HG03095 (cell line): ENCODE measurements around the gene C10orf95.
"Not testable (repeated sequence)": the region's sequence is repeated elsewhere in the genome, so short reads cannot be mapped to it uniquely, and the experiment has no call there.

Source experiments
- ATAC-seq: cut with Tn5 transposase; IDR thresholded peaks from one replicate; pipeline ENCODE4 v1.9.1; 2021; ENCODE audit warnings: moderate library complexity; ENCODE audit not compliant: unreplicated experiment

Gene C10orf95, protein sequence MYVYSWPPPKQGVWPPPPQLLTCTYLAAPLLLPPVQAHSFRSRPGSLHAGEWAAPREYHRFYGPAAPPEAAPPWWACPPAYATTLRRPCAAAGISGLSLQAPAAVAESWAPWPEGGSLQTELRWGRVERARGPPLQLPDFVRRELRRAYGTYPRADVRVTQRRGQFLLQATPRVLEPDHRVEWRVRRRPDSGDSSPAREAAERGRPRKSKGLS

DNA sequence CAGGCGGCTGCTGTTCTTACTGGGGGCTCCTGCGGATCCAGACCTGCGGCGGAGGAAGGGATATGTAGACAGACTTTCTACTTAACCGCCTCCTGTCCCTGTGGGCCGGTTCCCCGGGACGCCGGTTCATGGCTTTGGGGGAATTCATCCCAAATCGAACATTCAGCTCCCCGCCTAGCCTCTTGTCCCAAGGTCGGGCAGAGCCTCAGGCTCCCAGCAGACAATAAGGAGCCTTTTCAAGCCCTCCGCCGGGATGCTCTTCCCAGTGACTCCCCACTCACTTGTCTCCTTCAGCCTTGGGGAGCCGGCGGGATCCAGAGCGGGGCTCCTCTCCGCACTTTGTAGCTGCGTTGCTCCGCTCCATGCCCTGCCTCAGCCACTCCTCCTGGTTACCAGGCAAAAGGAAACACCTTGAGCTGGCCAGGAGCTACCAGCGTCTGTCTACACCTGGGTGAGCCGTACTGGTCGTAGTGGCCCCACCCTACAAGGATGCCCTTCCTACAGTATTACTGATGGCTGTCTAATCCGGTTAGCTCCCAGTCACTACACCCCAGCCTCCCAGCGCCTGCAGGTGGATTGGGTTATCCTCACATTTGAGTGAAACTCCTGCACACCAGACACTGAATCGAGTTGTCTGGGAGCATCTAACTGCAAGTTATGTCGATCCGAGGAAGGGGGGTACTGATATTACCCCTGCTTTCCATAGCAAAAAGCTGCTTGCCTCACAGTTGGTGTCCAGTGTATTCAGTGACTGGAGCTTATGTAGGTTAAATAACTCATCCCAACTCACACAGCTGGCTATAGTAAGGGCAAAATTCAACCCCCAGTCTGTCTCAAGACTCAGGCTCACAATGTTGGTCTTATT is at the start of gene C10orf95:
Gene C10orf95 (minus strand): TSS at position 439 of the 865 bp plus-strand sequence. CDS start 450 bp downstream, outside the sequence.
- ATAC-seq: no peak

DNA sequence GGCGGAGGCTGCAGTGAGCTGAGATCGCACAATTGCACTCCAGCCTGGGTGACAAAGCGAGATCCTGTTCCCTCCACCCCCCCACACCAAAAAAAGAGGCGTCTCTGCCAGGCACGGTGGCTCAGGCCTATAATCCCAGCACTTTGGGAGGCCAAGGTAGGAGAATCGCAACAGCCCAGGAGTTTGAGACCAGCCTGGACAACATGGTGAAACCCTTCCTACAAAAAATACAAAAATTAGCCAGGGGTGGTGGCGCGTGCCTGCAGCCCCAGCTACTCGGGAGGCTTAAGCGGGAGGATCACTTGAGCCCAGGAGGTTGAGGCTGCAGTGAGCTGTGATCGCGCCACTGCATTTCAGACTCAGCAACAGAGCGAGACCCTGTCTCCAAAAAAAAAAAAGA is 49.3 kb upstream of the C10orf95 start:
- not testable (repeated sequence) for ATAC-seq

- no peak for ATAC-seq
These were observed 48.0 kb upstream of the C10orf95 start for GRCh38 chr10:102499356-102499755.

- no peak for ATAC-seq
These were observed 46.2 kb upstream of the C10orf95 start for GRCh38 chr10:102497545-102497944.

DNA sequence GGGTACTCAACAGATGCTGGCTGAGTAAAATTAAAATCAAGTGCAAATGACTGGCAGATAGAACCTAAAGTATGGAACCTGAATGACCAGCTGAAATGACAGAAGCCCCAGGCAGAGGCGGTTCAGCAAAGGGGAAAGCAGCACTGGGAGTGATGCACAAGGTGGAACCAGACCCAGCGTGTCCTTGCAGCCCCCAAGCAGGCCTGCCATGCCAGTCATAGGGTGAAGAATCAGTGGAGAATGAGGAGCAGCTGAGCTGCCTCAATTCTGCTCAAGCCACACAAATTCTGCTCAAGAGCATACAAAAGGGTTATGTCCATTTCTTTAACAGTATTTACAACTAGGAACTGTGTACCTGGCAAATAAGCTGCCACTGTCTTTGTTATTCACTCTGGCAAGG is 42.4 kb upstream of the C10orf95 start:
- no peak for ATAC-seq

DNA sequence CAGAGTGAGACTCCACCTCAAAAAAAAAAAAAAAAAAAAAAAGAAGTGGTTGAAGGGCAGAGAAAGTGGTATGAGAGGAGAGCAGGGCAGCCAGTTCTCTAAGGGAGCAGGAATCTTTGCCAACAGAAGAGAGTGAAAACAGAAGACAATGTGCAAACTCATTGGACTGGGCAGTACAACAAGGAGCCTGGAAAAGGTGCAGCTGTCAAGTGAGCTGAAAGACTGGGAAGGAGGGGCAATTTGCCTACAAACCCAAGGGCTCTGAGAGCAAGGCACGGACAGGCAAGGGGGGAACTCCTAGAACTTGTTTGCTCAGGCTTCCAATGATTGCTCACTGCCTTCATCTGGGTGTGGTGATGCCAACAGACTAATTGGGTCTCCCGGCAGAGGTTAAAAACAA is 41.6 kb upstream of the C10orf95 start:
- no peak for ATAC-seq

DNA sequence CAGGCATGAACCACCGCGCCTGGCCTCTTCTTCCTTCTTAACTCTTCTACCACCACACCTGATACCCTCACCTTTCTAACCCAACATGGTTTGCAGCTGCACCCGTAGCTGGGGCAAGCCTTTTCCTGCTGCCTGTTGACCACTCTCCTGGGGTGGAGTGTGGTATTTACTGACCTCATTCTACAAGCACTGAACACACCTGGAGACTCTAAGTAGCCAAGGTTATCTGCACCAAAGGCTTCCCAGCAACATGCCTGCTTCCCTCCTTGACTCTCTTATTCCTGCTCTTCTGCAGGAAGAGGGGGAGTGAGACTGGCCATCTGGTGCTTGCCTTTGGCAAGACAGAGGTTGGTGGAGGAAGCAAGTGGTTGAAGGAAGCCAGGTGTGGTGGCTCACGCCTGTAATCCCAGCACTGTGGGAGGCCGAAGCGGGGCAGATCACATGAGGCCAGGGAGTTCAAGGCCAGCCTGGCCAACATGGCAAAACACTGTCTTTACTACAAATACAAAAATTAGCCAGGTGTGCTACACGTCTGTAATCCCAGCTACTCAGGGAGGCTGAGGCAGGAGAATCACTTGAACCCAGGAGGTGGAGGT is 41.1 kb upstream of the C10orf95 start:
- no peak for ATAC-seq

DNA sequence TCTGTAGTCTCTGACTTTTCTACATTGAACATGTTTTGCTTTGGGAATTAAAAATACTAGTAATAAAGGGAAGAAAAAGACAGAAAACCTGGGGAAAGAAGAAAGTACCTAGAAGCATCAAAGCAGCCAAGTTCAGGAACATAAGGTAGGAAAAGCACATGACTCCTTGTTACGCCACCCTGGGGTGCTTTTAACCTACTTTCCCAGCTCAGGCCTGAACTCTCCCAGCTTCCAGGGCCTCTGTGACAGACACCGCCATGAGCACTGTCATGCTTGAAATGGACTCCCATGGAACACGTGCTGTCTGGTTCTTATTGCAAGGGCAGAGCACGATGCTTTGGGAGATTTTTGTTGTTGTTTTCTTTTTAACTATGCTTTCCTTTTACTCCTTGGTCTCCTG is 39.8 kb upstream of the C10orf95 start:
- no peak for ATAC-seq

- ATAC-seq: no peak
These were observed 33.9 kb upstream of the C10orf95 start for GRCh38 chr10:102485093-102485784.

DNA sequence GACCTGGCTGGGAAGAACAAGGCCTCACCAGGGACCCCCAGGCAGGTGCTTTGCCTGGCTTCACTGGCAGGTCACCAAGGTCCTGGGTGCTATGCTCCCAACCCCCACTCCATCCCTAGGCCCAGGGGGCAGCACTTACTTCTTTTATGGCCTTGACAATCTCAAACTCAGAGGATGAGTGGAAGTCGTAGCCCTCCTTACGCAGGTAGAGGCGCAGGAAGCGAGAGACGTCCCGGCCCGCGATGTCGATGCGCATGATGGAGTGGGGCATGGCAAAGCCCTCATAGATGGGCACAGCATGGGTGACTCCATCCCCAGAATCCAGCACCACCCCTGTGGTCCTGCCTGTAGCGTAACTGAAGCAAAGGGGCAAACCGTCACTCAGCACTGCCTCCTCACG is 32.7 kb upstream of the C10orf95 start:
- ATAC-seq: no peak

DNA sequence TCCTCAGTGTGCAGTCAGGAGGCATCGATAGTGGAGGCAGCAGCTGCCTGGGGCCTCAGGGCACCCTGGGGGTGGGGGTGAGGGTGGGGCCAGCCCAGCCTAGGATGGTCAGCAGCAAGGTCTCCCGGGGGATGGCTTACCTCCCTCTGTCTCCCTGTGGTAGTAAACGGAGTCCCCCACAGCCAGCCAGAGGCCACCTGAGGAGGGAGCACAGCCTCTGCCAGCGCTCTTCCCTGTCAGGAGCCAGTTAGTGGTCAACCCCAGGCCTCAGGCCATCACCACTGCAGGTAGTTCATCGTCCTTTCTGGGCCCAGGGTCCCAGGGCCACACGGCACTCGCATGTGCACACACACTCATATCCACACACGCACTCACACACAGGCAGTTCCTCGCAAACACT is 29.1 kb upstream of the C10orf95 start:
- ATAC-seq: no peak

DNA sequence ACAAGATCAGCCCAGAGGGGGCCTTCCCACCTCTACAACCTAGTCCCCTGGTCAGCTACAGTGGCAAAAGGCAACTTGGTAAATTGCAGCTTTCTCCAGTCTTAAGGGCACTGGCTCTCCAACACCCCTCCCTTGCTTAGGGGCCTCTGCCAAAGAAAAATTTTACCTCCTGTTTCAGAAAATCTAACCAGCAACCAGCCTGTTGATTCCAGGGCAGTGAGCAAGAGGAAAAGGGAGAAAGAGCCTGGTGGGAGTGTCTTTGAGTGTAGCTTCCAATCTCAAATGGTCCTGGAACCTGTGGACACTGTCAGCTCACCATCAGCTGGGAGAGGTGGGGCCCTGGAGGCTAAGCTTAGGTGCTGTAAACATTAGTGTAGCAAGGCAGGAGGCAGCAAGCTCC is 28.3 kb upstream of the C10orf95 start:
- ATAC-seq: no peak

- ATAC-seq: no peak
These were observed 25.3 kb upstream of the C10orf95 start for GRCh38 chr10:102476466-102477141.

- no peak for ATAC-seq
These were observed 24.2 kb upstream of the C10orf95 start for GRCh38 chr10:102475451-102476040.

DNA sequence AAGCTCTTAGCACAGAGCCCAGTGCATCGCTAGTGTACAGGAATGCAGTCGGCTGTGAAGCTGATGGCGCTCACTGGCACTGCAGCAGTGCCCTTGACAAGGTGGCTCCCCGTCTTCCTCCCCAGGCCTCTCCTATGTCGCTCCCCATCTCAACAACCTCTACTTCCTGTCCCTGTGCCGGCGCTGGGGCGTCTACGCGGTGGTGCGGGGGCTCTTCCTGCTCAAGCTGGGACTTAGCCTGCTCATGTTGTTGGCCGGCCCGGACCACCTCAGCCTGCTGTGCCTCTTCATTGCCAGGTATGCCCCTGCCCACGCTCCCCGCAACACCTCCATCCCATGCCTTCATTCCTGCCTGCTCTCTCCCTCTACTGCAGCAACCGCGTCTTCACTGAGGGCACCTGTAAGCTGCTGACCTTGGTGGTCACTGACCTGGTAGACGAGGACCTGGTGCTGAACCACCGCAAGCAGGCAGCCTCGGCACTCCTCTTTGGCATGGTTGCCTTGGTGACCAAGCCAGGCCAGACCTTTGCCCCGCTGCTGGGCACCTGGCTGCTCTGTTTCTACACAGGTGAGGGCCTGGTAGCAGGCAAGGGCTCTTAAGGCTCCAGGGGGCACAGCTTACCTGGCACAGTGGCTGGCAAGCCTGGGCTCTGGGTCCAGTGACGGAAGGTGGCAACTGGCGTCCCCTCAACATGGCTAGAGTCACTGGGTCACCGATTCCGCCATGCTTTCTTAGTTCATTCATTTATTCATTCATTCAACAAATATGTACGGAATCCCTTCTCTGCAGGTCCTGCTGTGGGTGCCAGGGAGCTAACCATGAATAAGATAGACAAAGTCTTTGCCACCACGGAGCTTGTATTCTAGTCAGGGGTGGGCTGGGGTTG is 22.3 kb upstream of the C10orf95 start:
- ATAC-seq: no peak

GRCh38 chr10:102470579-102471546 is 19.5 kb upstream of the C10orf95 start:
- ATAC-seq: no peak

DNA sequence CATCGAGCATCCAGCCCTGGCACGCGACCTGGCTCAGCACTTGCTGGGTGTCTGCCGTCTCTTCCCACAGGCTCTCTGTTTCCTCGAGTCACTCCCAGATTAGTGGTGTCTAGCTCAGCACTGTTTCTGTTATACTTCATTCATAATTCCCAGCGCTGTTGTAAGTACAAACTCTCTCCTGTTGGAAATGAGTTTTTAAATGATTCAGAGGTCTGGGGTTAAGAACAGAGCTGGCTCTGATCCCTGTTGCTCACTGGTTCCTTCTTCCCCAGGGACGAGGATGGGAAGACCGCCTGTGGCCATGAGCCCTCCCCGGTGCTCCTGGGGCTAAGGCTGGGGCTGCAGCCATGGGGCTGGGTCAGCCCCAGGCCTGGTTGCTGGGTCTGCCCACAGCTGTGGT is 17.3 kb upstream of the C10orf95 start:
- no peak for ATAC-seq

DNA sequence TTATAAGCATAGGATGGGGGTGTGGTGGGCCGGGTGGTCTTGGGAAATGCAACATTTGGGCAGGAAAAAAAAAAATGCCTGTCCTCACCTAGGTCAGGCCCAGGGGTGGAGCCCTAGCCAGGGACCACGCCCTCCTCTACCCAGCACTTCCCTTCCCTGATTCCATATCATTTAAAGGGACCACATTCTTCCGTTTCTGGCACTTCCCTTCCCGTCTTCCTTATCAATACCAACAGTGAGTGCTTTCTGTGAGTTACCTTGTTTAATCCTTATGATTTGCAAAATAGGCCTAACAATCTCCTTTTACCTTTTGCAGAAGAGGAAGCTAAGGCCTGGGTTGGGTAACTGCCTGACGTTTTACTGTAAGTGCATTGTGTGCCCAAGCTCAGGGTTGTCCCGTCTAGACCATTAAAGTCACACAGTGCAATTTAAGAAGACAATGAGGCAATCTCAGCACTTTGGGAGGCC is 16.7 kb upstream of the C10orf95 start:
- no peak for ATAC-seq
